ENCODE measurements around the gene KITLG.
"Not testable (repeated sequence)": the region's sequence is repeated elsewhere in the genome, so short reads cannot be mapped to it uniquely, and the experiment has no call there.

KITLG gene

DNA sequence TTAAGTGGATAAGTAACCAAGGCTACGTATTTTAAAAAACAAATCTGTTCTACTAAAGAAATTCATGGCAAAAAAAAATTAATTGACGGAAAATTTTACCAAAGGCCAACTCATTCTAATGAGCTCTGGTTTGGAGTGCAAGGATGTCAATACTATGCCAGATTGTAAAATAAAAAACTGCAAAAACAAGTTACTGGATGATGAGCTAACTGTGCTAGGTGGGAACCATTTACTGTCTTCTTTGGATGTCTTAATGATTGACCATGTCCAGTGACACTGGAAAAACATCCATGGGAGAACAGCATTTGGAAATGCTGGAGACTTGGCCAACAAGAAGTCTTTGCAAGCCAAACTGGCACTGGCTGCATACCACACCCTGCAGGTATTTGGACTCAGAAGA lies 41.6 kb downstream of the KITLG start:
- no peak for DNase-seq

GRCh38 chr12:88538250-88538649 lies 42.0 kb downstream of the KITLG start:
- no peak for DNase-seq

GRCh38 chr12:88530868-88531267 lies 49.4 kb downstream of the KITLG start:
- DNase-seq = no peak

- DNase-seq = no peak
Observed at GRCh38 chr12:88529531-88530488, 50.5 kb downstream of the KITLG start.

- no peak for DNase-seq
Observed at GRCh38 chr12:88522961-88523360, 57.3 kb downstream of the KITLG start.

DNA sequence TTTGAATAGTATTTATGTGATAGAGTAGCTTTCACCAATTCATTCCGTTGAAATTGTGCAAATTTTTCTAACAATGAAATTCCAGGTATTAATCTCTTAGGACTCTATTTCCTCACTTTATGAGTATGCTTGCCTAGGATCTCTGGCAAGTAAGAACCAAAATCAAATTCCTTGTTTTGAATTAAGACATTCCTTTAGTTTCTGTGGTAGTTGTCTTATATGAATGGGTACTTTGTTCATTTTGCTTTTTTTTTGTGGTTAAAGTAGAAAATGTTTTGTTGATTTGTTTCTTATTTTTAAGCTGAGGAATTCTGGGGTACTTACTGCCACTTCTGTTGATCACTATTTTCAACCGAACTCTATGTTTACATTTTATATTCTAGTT lies 59.8 kb downstream of the KITLG start:
- no peak for DNase-seq

- no peak for DNase-seq
Observed at GRCh38 chr12:88519802-88520435, 60.4 kb downstream of the KITLG start.

DNA sequence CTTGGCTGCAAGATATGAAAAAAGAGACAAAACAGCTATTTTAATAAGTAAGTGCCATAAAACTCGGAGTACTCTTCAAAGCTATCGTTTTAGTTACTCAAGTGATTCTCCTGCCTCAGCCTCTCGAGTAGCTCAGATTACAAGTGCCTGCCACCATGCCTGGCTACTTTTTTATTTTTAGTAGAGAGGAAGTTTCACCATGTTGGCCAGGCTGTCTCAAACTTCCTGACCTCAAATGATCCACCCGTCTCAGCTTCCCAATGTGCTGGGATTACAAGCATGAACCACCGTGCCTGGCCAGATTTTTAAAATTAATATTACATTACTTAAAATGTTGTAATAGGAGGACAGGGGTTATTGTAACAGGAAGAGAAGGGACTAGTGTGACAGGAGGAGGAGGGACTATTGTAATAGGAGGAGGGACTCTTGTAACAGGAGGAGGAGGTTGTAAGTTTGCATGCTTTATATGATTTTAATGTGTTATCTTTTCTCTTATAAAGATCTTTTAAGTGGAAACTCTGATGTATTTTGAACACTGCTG lies 61.3 kb downstream of the KITLG start:
- no peak for DNase-seq

DNA sequence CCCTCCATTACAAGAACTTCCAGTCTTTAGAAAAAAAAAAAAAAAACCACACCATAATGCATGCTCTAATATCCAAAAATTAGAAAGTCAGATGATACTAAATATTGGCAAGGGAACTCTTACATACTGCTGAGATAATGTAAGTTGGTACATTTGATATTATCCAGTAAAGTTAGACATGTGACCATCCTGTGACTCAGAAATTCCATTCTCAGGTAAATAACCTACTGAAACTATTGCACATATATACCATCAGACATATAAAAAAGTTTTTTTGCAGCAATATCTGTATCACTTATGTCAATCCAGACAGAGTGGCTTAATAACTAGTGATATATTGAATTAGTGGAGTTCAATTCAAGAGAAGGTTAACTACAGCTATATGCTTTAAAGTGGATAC lies 63.5 kb downstream of the KITLG start:
- DNase-seq = no peak

DNA sequence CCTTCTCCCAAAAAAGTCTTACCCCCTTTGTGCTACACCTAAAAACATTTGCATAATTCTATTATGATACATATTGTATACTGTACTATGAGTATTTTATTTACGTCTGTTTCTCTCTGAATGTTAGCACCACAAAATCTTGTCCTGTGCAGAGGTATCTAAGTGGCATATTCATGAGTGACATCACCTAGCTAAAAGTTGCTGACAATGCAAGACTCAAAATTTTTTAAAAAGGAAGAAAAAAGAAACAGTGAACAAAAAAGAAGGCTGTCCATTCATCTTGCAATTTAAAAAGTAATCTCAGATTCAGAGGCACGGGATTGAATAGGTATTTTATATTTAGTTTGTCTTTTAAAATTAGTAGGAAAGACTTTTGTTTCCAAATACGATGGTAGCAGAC lies 69.4 kb downstream of the KITLG start:
- no peak for DNase-seq

- DNase-seq = no peak
Observed at GRCh38 chr12:88509851-88510250, 70.4 kb downstream of the KITLG start.

DNA sequence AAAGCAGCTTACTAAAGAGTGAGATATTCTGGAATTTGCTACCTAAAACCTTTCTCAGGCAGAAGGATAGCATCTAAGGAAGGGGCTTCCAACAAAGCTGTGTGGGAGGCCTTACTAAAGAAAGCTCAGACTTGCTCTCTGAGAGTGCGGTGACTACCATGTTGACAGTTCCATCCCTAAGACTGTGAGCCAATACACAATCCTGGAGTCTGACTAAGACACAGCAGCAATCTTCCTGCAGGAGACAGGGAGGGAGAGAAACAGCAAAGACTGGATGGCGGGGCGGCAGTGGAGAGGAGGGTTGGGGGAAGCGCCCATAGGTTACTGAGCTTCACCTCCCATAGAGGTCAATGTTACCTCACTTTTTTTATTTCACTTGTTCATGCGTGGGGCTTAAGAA lies 70.9 kb downstream of the KITLG start:
- DNase-seq = no peak

GRCh38 chr12:88507851-88508250 lies 72.4 kb downstream of the KITLG start:
- not testable (repeated sequence) for DNase-seq

DNA sequence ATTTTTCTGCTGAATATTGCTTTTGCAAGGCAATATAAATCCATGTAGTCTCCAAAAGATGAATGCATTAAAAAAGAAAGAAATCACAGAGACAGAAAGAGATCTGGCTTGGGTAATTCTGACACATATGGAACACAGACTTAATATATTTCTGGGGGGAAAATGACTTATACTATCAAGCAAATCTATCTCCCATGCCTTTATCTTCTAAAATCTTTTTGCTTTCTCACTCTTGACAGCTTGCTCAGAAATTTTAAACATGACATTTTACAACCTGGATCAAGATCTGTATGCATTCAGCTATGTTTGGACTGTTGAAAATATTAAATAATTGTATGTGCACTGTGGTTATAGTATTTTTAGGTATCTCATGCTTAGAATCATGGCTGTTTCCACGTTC lies 73.0 kb downstream of the KITLG start:
- no peak for DNase-seq

GRCh38 chr12:88505696-88506095 lies 74.6 kb downstream of the KITLG start:
- no peak for DNase-seq

DNA sequence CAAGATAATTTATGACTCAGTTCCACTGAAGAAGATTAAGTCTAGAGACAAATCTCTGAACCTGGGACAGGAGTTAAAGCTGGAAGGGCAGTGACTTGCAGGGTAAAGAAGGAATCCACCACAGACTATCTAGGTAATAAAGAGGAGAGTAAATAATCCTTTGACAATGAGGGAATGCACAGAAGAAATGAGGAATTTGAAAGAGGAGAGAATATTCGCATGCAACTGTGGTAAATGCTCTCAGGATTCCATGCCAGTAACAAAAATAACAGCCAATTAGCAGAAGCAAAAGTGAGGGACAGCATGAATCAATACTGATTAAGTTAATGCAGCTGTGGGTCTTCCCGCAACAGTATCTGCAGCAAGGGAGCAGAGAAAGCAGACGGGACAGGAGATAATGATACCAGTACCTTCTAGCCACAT lies 77.0 kb downstream of the KITLG start:
- DNase-seq = no peak

GRCh38 chr12:88501972-88502938 lies 78.0 kb downstream of the KITLG start:
- no peak for DNase-seq

DNA sequence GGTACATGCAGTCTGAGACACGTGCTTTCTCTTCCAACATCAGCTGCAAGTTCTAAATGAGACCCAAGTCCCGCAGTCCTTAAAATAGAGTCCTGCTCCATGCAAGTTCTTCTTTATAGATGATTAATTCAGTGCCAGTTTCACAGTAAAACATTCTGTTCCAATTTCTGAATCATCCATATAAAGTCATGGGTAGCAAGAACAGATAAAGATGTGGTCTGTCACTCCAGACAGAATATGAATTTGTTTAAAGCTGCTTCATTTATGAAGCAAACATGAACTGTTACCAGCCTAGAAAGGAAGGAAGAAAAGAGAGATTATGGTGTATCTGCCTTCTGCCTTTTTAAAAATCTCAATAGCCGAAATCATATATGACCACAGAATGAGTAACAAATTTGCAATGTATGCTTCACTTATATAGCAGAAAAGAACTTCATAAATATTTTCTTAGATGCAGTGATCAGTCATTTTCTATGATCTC lies 83.3 kb downstream of the KITLG start:
- no peak for DNase-seq

GRCh38 chr12:88496429-88496828 lies 83.8 kb downstream of the KITLG start:
- DNase-seq = no peak

DNA sequence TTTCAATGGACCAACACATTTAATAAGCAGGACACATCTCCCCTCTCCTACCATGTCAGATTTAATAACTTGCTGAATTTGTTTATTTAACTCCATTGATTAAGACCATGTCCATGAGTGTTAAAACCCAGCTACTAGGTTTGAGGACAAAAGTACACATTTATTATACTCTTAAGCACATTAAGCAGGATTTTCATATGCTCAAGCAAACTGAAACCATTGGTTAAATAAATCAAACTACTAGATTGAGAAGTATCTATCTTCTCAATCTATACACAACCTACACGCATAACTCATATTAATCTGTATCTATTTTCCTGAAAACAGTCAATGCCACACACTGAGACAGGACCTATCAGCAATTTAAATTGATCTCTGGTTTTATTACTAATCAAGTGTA lies 85.2 kb downstream of the KITLG start:
- DNase-seq = no peak

DNA sequence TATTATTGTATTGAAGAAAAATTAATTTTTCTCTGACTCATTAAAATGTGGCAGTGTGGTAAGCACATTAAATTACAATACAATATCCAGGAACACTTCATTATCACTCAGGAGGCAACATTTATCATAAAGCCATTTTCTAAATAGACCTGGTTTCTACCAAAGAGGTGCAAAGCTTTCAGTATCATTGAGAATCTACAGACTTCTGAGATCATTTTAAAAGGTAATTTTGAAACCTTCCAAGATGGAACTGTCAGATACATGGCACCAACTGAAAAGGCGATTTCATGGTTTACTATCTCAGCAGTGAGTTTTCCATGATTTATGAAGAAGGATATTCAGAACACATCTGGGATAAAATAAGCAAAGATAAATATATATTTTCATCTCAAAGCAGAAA lies 85.8 kb downstream of the KITLG start:
- DNase-seq = no peak

- no peak for DNase-seq
Observed at GRCh38 chr12:88493636-88494035, 86.6 kb downstream of the KITLG start.

DNA sequence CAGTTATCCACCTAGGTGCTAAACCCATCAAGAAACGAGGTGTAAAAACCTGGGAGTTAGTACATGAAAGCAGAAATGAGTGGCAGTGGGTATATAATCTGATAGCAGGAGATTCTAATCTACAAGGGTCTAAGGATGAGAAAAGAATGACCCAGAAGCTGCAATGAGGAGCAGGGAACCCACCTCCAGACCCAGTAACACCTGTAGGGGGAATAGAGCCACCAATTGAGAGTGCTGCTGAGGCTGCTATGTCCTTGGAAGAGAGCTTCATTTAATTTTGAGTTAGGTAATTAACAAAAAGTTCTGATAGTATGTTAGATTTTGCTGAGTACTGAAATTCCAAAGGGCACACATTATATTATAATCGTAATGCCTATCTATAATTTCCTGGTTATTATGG lies 89.8 kb downstream of the KITLG start:
- no peak for DNase-seq

All from 8988T (cell line).